Kidney (tissue), 14 donors: ENCODE results near the gene CCDC85C. TPM values are rescaled to one million over a fixed set of nuclear protein-coding genes. Genes with fewer than 3 reads are reported as not detected.

Experiments used
- DNase-seq, 5 donors: peaks; one replicate each; pipeline ENCODE4 v3.0.0-alpha.2; 2013 to 2020
- FAIRE-seq: peaks from 2 replicates; lab custom pipeline; 2012; peaks lifted over from hg19 to GRCh38; lab: Jason Lieb, UNC
- H3K27ac ChIP-seq, 2 donors: one replicate each; pipeline ENCODE4 v1.7.0; 2013; ENCODE audit warnings: low read depth in 2 of 2, low read length in 2 of 2, inconsistent platforms in 1 of 2
- H3K27me3 ChIP-seq: one replicate; pipeline ENCODE4 v1.7.1; 2013; ENCODE audit warnings: low read length, inconsistent platforms; ENCODE audit not compliant: control insufficient read depth, insufficient read depth
- H3K36me3 ChIP-seq, 3 donors: one replicate each; pipeline versions ENCODE4 v1.7.0 to v1.7.1; 2013; ENCODE audit warnings: low read length in 3 of 3, control low read depth in 1 of 3, inconsistent platforms in 1 of 3; ENCODE audit not compliant: insufficient read depth in 3 of 3, control insufficient read depth in 2 of 3
- H3K4me1 ChIP-seq, 3 donors: one replicate each; pipeline versions ENCODE4 v1.7.0 to v1.7.1; 2013; ENCODE audit warnings: low read length in 3 of 3, inconsistent platforms in 1 of 3, low read depth in 1 of 3; ENCODE audit not compliant: control insufficient read depth in 2 of 3, insufficient read depth in 2 of 3
- H3K4me3 ChIP-seq, 3 donors: one replicate each; pipeline versions ENCODE4 v1.7.0 to v1.8.1; 2013; ENCODE audit warnings: low read length in 3 of 3, control low read depth in 1 of 3, inconsistent platforms in 1 of 3
- H3K9ac ChIP-seq, 3 donors: one replicate each; pipeline versions ENCODE4 v1.7.0 to v1.7.1; 2013; ENCODE audit warnings: low read length in 3 of 3, control low read depth in 1 of 3, inconsistent platforms in 1 of 3
- H3K9me3 ChIP-seq, 3 donors: one replicate each; pipeline versions ENCODE4 v1.7.0 to v1.7.1; 2013; ENCODE audit warnings: low read length in 3 of 3, control low read depth in 1 of 3, inconsistent platforms in 1 of 3; ENCODE audit not compliant: control insufficient read depth in 2 of 3, insufficient read depth in 1 of 3
- CTCF ChIP-seq: IDR thresholded peaks from 3 replicates; pipeline ENCODE4 v1.5.1; 2012; ENCODE audit warnings: mild to moderate bottlenecking, moderate library complexity, borderline replicate concordance; ENCODE audit not compliant: insufficient read depth; ENCODE audit errors: extremely low read depth
- intact Hi-C: fragments of 100-400 bp; cut with DNase I; formaldehyde crosslinking; loops from one replicate; pipeline ENCODE4 v1.11.1; 2022
- polyA plus RNA-seq: library from polyadenylated mRNA; stranded (reverse); fragments of 350-450 nt; fragmentation: Illumina TruSeq; extraction: RNeasy Lipid Tissue Mini Kit (QIAGEN cat#74804); gene quantifications from one replicate; pipeline ENCODE4 v1.2.3, GENCODE V29; 2014; ENCODE audit warnings: low read depth, low replicate concordance; ENCODE audit not compliant: insufficient read depth
- total RNA-seq: library from RNA; stranded (reverse); fragmentation: NEBNext Ultra II Directional; extraction: Animal tissue kit (Norgen Biotek cat#: 25700); gene quantifications from one replicate; pipeline ENCODE4 v1.2.1, GENCODE V29; 2021
- donor health status: control.
- donor health status: control.
- donor health status: control.
- donor health status: control.
- donor health status: control.
- donor health status: DM: yes; HTN: yes; CAD: no.
- donor health status: Normal renal cell carcinoma (clear cell type).

The CCDC85C gene
- total and polyA plus RNA-seq, 2 donors from 2014 or later: 14.7 to 21.4 TPM

DNA sequence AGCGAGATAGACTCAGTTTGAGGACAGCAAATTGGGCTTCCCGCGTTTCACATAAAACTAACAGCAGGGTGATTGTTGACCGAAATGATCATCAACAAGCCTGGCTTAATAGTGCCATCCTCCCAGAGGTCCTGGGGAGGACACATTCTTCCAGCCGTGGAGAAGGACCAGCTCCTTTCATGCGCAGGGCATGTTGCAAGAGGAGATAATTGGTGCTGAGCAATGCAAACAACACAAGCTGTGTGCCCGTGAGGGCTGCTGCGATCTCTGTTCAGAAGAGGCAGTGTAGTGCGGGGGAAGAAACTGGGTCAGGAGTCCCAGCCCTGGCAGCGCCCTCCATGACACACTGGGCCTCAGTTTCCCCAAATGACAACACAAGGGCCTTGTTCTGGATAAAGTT, 54.3 kb downstream of the CCDC85C start:
- Histone ChIP-seq H3K36me3 (no peaks in the 10 kb centered on the region), H3K4me1 (peaks cover 0 to 24% (median 21%) of the 10 kb centered on the region in 3 donors), H3K9me3 (no peaks in the 10 kb centered on the region), H3K27ac (no peak overlapping the region), H3K27me3 (no peaks in the 10 kb centered on the region), H3K4me3 (no peak overlapping the region), H3K9ac (no peak overlapping the region)
- FAIRE-seq (no peak), DNase-seq (no peak)
- no peak for TF ChIP-seq CTCF
- intact Hi-C loops: no loop called here

DNA sequence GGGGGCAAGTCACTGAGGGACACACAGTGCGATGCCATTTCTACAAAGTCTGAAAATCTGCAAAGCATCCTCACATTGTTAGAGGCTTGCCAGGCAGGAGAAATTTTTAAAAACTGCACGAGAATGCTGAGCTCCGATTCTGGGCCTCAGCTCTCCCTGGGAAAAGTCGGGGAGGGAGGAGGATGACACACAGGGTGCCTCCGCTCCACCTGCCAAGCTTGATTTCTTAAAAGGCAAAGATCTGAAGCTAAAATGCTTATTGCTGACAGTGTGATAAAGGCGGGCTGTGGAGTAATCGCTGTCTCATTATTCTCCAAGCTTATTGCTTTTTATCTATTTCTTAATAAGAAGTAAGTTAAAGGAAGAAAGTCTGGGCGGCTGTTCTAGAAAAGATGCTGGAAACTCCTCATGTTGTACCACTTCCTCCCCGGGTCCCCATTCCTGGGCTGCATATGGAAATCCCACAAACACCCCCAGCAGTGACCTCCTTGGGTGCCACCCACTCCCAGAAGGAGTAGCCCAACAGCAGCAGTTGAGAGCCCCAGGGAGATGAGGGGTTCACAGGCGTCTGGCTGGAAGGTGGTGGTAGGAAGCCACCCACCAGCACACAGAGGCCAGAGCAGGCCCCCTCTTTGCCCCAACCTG, 55.0 kb downstream of the CCDC85C start:
- Histone ChIP-seq H3K36me3 (no peaks in the 10 kb centered on the region), H3K27me3 (no peaks in the 10 kb centered on the region), H3K27ac (no peak overlapping the region), H3K9ac (no peak overlapping the region), H3K4me1 (peaks cover 0 to 20% (median 17%) of the 10 kb centered on the region in 3 donors), H3K9me3 (no peaks in the 10 kb centered on the region), H3K4me3 (no peak overlapping the region)
- FAIRE-seq: no peak
- TF ChIP-seq CTCF: no peak
- no peak for DNase-seq
- intact Hi-C loops: no loop called here

DNA sequence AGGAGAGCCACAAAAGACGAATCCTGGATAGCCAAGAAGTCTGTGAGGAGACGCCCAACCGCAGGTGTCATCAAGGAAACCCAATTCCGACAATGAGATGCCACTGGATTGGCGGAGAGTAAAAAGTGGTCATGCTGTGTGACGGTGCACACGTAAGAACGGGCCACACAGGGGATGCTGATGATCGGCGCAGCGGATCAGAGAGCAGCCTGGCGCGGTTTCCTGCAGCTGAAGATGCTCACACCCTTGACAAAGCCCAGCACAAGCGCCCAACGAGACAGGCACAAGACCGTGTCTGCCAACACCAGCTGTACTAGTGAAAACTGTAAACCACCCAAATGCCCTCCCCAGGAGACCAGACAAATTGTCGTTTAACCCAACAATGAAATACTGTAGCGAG, 55.8 kb downstream of the CCDC85C start:
- no peaks in the 10 kb centered on the region for H3K9me3 ChIP-seq
- H3K4me1 ChIP-seq: peaks cover 0 to 20% (median 13%) of the 10 kb centered on the region in 3 donors
- TF ChIP-seq CTCF: no peak
- FAIRE-seq: no peak
- H3K9ac ChIP-seq: no peak overlapping the region
- no peak overlapping the region for H3K27ac ChIP-seq
- no peaks in the 10 kb centered on the region for H3K27me3 ChIP-seq
- H3K36me3 ChIP-seq: no peaks in the 10 kb centered on the region
- DNase-seq: no peak
- intact Hi-C loops: no loop called here
- H3K4me3 ChIP-seq: no peak overlapping the region
